K562 (cell line): ENCODE data around the gene SAMD13. TPM values are rescaled to one million over a fixed set of nuclear protein-coding genes. Genes with fewer than 3 reads are reported as not detected.

Source experiments
- ATAC-seq: fragments of 200-7000 bp; cut with Tn5 transposase; 3 replicates; pipeline ENCODE4 v1.9.1; 2020; ENCODE audit warnings: moderate library complexity
- BruUV-seq: library from RNA; stranded (reverse); fragments of 400-500 nt; replicated peaks from 2 replicates; lab custom pipeline; 2021; lab: Mats Ljungman, UMichigan
- CTCF ChIA-PET: fragments of 300-600 bp; formaldehyde crosslinking; extraction: SDS; loops from one replicate; lab custom pipeline; 2021; ENCODE audit warnings: low intra/inter-chr PET ratio; lab: Yijun Ruan, JAX
- POLR2A ChIA-PET: fragments of 300-600, 350-650 bp; sonication (Branson Sonifier 250); formaldehyde crosslinking; extraction: SDS; loops from one replicate; lab custom pipeline; 2021; ENCODE audit warnings: antibody characterized with exemption, inconsistent platforms; lab: Yijun Ruan, JAX
- DNase-seq, 4 experiments: peaks; one replicate each; pipeline versions ENCODE4 v3.0.0 to v3.0.0-alpha.2; 2011 to 2018; ENCODE audit warnings: low spot score in 3 of 4, mixed read lengths in 3 of 4; ENCODE audit errors: extremely low read depth in 1 of 4
- FAIRE-seq: peaks from 2 replicates; lab custom pipeline; 2011; peaks lifted over from hg19 to GRCh38; lab: Jason Lieb, UNC
- H2AFZ ChIP-seq: 2 replicates; pipeline ENCODE4 v1.6.0; 2011; ENCODE audit warnings: low read depth, low read length, control low read depth, inconsistent platforms
- H3K27ac ChIP-seq: fragments of 200-600 bp; 3 replicates; pipeline ENCODE4 v1.8.0; 2011; ENCODE audit warnings: low read depth, mild to moderate bottlenecking, control low read depth, inconsistent platforms, low read length, moderate library complexity, mixed read lengths; ENCODE audit errors: extremely low read depth
- H3K27me3 ChIP-seq, 2 experiments: fragments of 300-600 bp in 1 of 2; 2 replicates in 1 of 2; 3 replicates in 1 of 2; pipeline versions ENCODE4 v1.6.0 to v1.8.0; 2011; ENCODE audit warnings: inconsistent platforms in 2 of 2, low read length in 2 of 2, mild to moderate bottlenecking in 1 of 2, mixed read lengths in 1 of 2, moderate library complexity in 1 of 2; ENCODE audit not compliant: control insufficient read depth in 2 of 2, insufficient read depth in 2 of 2
- H3K36me3 ChIP-seq: fragments of 300-600 bp; 3 replicates; pipeline ENCODE4 v1.8.0; 2011; ENCODE audit warnings: mild to moderate bottlenecking, low read length, inconsistent platforms; ENCODE audit not compliant: control insufficient read depth, insufficient read depth
- H3K4me1 ChIP-seq, 2 experiments: fragments of 200-600 bp in 1 of 2; replicated peaks in 1 of 2; 2 replicates in 1 of 2; 3 replicates in 1 of 2; pipeline versions ENCODE4 v1.5.1 to v1.8.0; 2011; ENCODE audit warnings: inconsistent platforms in 2 of 2, low read length in 2 of 2, mild to moderate bottlenecking in 1 of 2, mixed read lengths in 1 of 2, moderate library complexity in 1 of 2; ENCODE audit not compliant: control insufficient read depth in 2 of 2, insufficient read depth in 2 of 2
- H3K4me2 ChIP-seq: 2 replicates; pipeline ENCODE4 v1.6.1; 2011; ENCODE audit warnings: low read length, control low read depth, inconsistent platforms, mixed read lengths; ENCODE audit not compliant: insufficient read depth
- H3K4me3 ChIP-seq: fragments of 200-600 bp; sonication (generic), shearing (Covaris generic); 2 replicates; pipeline ENCODE4 v1.5.1; 2016; ENCODE audit warnings: control low read depth, inconsistent platforms
- H3K79me2 ChIP-seq: fragments of 200-600 bp; 3 replicates; pipeline ENCODE4 v1.8.0; 2011; ENCODE audit warnings: low read length, inconsistent platforms; ENCODE audit not compliant: control insufficient read depth, insufficient read depth
- H3K9ac ChIP-seq, 2 experiments: 2 replicates each; pipeline versions ENCODE4 v1.6.0 to v1.6.1; 2011; ENCODE audit warnings: low read depth in 2 of 2, low read length in 2 of 2, control low read depth in 1 of 2, inconsistent platforms in 1 of 2, mild to moderate bottlenecking in 1 of 2, mixed read lengths in 1 of 2; ENCODE audit not compliant: insufficient read depth in 1 of 2
- H3K9me1 ChIP-seq: one replicate; pipeline ENCODE4 v1.6.0; 2011; ENCODE audit warnings: inconsistent platforms, mild to moderate bottlenecking, low read length, moderate library complexity; ENCODE audit not compliant: control insufficient read depth, insufficient read depth
- H3K9me3 ChIP-seq: replicated peaks from 2 replicates; pipeline ENCODE4 v1.5.1; 2011; ENCODE audit warnings: low read depth, low read length, inconsistent platforms; ENCODE audit not compliant: control insufficient read depth, insufficient read depth
- H4K20me1 ChIP-seq: replicated peaks from 2 replicates; pipeline ENCODE4 v1.6.1; 2011; ENCODE audit warnings: low read length, inconsistent platforms, mixed read lengths; ENCODE audit not compliant: control insufficient read depth, insufficient read depth
- C11orf30 ChIP-seq: fragments of 450-650 bp; IDR thresholded peaks from 2 replicates; pipeline ENCODE4 v1.6.1; 2016; ENCODE audit warnings: low read depth, mild to moderate bottlenecking
- ELK1 ChIP-seq: sonication (generic); formaldehyde crosslinking; IDR thresholded peaks from 2 replicates; pipeline ENCODE4 v1.8.1; 2022; ENCODE audit warnings: missing genetic modification reagents
- JUND ChIP-seq, 2 experiments: IDR thresholded peaks; 2 replicates in 1 of 2; 3 replicates in 1 of 2; pipeline ENCODE4 v1.6.1; 2011; ENCODE audit warnings: borderline replicate concordance in 2 of 2, low read depth in 2 of 2, low read length in 2 of 2, improper control_type of control experiment in 1 of 2, missing biosample characterization in 1 of 2, missing genetic modification characterization in 1 of 2, missing genetic modification reagents in 1 of 2
- KAT2B ChIP-seq: IDR thresholded peaks from one replicate; pipeline ENCODE4 v1.6.1; 2012; ENCODE audit warnings: low read depth, mild to moderate bottlenecking, control low read depth, inconsistent platforms, low read length, moderate library complexity
- MAFG ChIP-seq: fragments of 450-650 bp; conservative IDR thresholded peaks from 2 replicates; pipeline ENCODE4 v1.6.1; 2016; ENCODE audit warnings: missing genetic modification characterization, missing compliant biosample characterization
- NCOA6 ChIP-seq: fragments of 450-650 bp; IDR thresholded peaks from 2 replicates; pipeline ENCODE4 v1.6.1; 2017; ENCODE audit warnings: mild to moderate bottlenecking
- PREB ChIP-seq: sonication (generic); formaldehyde crosslinking; IDR thresholded peaks from 2 replicates; pipeline ENCODE4 v1.8.1; 2023; ENCODE audit warnings: mild to moderate bottlenecking, missing genetic modification reagents
- U2AF2 ChIP-seq: fragments of 200-400 bp; formaldehyde crosslinking; optimal IDR thresholded peaks from 2 replicates; pipeline ENCODE3; 2017; ENCODE audit warnings: low read depth, mild to moderate bottlenecking, low read length
- ZBTB8A ChIP-seq: fragments of 450-650 bp; IDR thresholded peaks from 2 replicates; pipeline ENCODE4 v1.6.1; 2018; ENCODE audit warnings: mild to moderate bottlenecking, moderate library complexity; ENCODE audit not compliant: partially characterized antibody
- ZNF316 ChIP-seq: fragments of 450-650 bp; IDR thresholded peaks from 2 replicates; pipeline ENCODE4 v1.6.1; 2016
- ZNF830 ChIP-seq: fragments of 250-450 bp; sonication (Bioruptor Pico); IDR thresholded peaks from 2 replicates; pipeline ENCODE4 v1.5.0; 2021; ENCODE audit warnings: mild to moderate bottlenecking
- WGBS: fragments of 100-300 bp; shearing (Covaris generic); methylation state at CpG from one replicate; pipeline ENCODE4 v1.1.6; 2016; ENCODE audit warnings: low coverage, mixed read lengths; ENCODE audit not compliant: insufficient coverage; ENCODE audit errors: missing lambda C conversion rate; 5-methylcytosine and 5-hydroxymethylcytosine counted together
- in situ Hi-C: fragments of 300-500 bp; cut with MboI; formaldehyde crosslinking; loops from 4 replicates; pipeline ENCODE4 v1.15.0; 2018; ENCODE audit warnings: inconsistent platforms, mixed read lengths
- intact Hi-C: fragments of 100-400 bp; cut with micrococcal nuclease; formaldehyde crosslinking; loops from 2 replicates; pipeline ENCODE4 v1.14.2; 2022
- polyA plus RNA-seq, 8 experiments: library from polyadenylated mRNA; depleted of rRNA in 4 of 8; stranded (reverse) in 5 of 8; unstranded in 3 of 8; fragments of >200 nt; fragmentation: Nextera tagmentation in 2 of 8; fragmentation: Illumina TruSeq in 1 of 8; extraction: Ambion mirVana in 2 of 8; extraction: Trizol in 1 of 8; gene quantifications; 2 replicates each; pipeline versions ENCODE4 v1.2.1 to v1.2.3, GENCODE V29; 2011 to 2014; ENCODE audit warnings: inconsistent platforms in 1 of 8, missing spikeins in 1 of 8
- total RNA-seq, 7 experiments: library from RNA; depleted of rRNA in 6 of 7; stranded (reverse); fragments of >200 nt in 6 of 7; fragmentation: Illumina TruSeq in 2 of 7; extraction: Trizol in 2 of 7; gene quantifications; 2 replicates each; pipeline versions ENCODE4 v1.2.1 to v1.2.3, GENCODE V29; 2011 to 2021; ENCODE audit warnings: low replicate concordance in 1 of 7
- TF ChIP-seq, protein P1 (sequence below): IDR thresholded peaks from 3 replicates; pipeline ENCODE4 v1.6.1; 2011; ENCODE audit warnings: borderline replicate concordance, mild to moderate bottlenecking; ENCODE audit not compliant: insufficient read length, insufficient read depth

The SAMD13 gene
- total and polyA plus RNA-seq, 9 of the 15 experiments (the other 6 are each of a cell fraction or from before 2014, with no cell fraction given): 0.78 to 2.7 (median 1.00) TPM

DNA sequence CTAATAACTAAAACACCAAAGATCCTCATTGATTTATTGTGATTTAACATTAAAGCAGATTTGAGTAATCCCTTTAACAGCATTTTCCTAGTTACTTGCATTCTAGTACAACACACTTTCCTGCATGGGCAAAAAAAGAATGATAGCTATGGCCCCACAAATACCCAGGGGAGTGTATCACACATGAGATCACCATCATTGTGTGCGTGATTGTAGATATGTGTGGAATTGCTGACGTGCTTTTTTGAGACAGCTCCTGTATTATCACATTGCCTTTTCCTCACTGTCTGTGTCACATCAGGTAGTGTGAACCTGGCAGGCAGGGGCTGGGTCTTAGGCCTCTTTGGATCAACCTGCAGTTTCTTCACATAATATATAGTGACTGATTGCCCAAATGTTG lies 48.5 kb upstream of the SAMD13 start:
- Histone ChIP-seq H3K9me1 (no peaks in the 10 kb centered on the region), H3K27me3 (no peaks in the 10 kb centered on the region), H2AFZ (no peak overlapping the region), H3K36me3 (no peaks in the 10 kb centered on the region), H3K79me2 (no peaks in the 10 kb centered on the region), H3K4me1 (no peaks in the 10 kb centered on the region), H3K4me2 (no peak overlapping the region), H3K27ac (no peak overlapping the region), H3K9ac (no peak overlapping the region), H4K20me1 (no peaks in the 10 kb centered on the region), H3K9me3 (no peaks in the 10 kb centered on the region), H3K4me3 (no peak overlapping the region)
- FAIRE-seq (no peak), ATAC-seq (no peak), DNase-seq (no peak)
- ChIA-PET POLR2A (no interaction called here), CTCF (no interaction called here)
- intact Hi-C loops (no loop called here), in situ Hi-C loops (no loop called here)
- TF ChIP-seq U2AF2: no peak
- TF ChIP-seq, protein P1, sequence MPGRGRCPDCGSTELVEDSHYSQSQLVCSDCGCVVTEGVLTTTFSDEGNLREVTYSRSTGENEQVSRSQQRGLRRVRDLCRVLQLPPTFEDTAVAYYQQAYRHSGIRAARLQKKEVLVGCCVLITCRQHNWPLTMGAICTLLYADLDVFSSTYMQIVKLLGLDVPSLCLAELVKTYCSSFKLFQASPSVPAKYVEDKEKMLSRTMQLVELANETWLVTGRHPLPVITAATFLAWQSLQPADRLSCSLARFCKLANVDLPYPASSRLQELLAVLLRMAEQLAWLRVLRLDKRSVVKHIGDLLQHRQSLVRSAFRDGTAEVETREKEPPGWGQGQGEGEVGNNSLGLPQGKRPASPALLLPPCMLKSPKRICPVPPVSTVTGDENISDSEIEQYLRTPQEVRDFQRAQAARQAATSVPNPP: no peak
- no peak for TF ChIP-seq ZNF830 (CRISPR knock-in tag)
- peak; percentile 15; the same call in 1 of the 2 replicates for TF ChIP-seq C11orf30
- TF ChIP-seq ELK1 (CRISPR knock-in tag): no peak
- TF ChIP-seq ZNF316: peak; percentile 18; the same call in 1 of the 2 replicates
- no peak for TF ChIP-seq JUND (IDR thresholded peaks at IDR 0.05; ENCODE audit: borderline replicate concordance, low read depth, low read length)
- no peak for TF ChIP-seq JUND (tag; IDR thresholded peaks at IDR 0.05; ENCODE audit: borderline replicate concordance, low read depth, low read length)
- 0 out of 2 replicates have a peak, but pooled peaks have one; percentile 25 for TF ChIP-seq MAFG (tag)
- TF ChIP-seq NCOA6: no peak
- no peak for TF ChIP-seq ZBTB8A
- no peak for TF ChIP-seq PREB
- TF ChIP-seq KAT2B: no peak
- no TSS peak for BruUV-seq
- 36% methylated on average over 2 of the region's 2 CpGs for WGBS
